Neural cell (in vitro differentiated cells): ENCODE measurements around the gene LHFPL2.

Source experiments
- CTCF ChIP-seq: fragments of 450-650 bp; IDR thresholded peaks from 2 replicates; pipeline ENCODE4 v1.5.1; 2014; ENCODE audit warnings: antibody characterized with exemption, mild to moderate bottlenecking, moderate library complexity; ENCODE audit not compliant: poor library complexity, severe bottlenecking
- EP300 ChIP-seq: fragments of 450-650 bp; conservative IDR thresholded peaks from 2 replicates; pipeline ENCODE4 v1.6.1; 2014; ENCODE audit warnings: antibody characterized with exemption, mild to moderate bottlenecking, moderate library complexity; ENCODE audit not compliant: poor library complexity, severe bottlenecking
- EZH2 ChIP-seq: fragments of 200-600, 300-800 bp; shearing (Covaris generic), sonication (generic); IDR thresholded peaks from 2 replicates; pipeline ENCODE4 v1.6.1; 2014; ENCODE audit warnings: antibody characterized with exemption, low read length, borderline replicate concordance, mild to moderate bottlenecking; ENCODE audit not compliant: insufficient read depth, poor library complexity, severe bottlenecking
- MXI1 ChIP-seq: fragments of 450-650 bp; conservative IDR thresholded peaks from 2 replicates; pipeline ENCODE4 v1.6.1; 2014; ENCODE audit warnings: antibody characterized with exemption, mild to moderate bottlenecking; ENCODE audit not compliant: poor library complexity, severe bottlenecking
- POLR2AphosphoS5 ChIP-seq: IDR thresholded peaks from 2 replicates; pipeline ENCODE4 v1.6.1; 2012
- RAD21 ChIP-seq: fragments of 450-650 bp; conservative IDR thresholded peaks from 2 replicates; pipeline ENCODE4 v1.6.1; 2014; ENCODE audit warnings: antibody characterized with exemption, mild to moderate bottlenecking, moderate library complexity
- REST ChIP-seq: IDR thresholded peaks from 2 replicates; pipeline ENCODE4 v1.6.1; 2012; ENCODE audit warnings: borderline replicate concordance
- SMC3 ChIP-seq: fragments of 450-650 bp; conservative IDR thresholded peaks from 2 replicates; pipeline ENCODE4 v1.6.1; 2014; ENCODE audit warnings: antibody characterized with exemption, mild to moderate bottlenecking, moderate library complexity; ENCODE audit not compliant: poor library complexity

- no peak for TF ChIP-seq POLR2AphosphoS5
- no peak for TF ChIP-seq RAD21
- no peak for TF ChIP-seq CTCF
- no peak for TF ChIP-seq EP300
- TF ChIP-seq EZH2, result no peak
- no peak for TF ChIP-seq SMC3
- TF ChIP-seq MXI1, result no peak
- TF ChIP-seq REST, result no peak
Observed at GRCh38 chr5:78638973-78639669, 9.5 kb downstream of the LHFPL2 start.
